ENCODE measurements around the gene TP53BP2. TPM values are rescaled to one million over a fixed set of nuclear protein-coding genes. Genes with fewer than 3 reads are reported as not detected.
"Not testable (repeated sequence)": the region's sequence is repeated elsewhere in the genome, so short reads cannot be mapped to it uniquely, and the experiment has no call there.

Gene TP53BP2
- total RNA-seq, 2 experiments from 2014 or later, result 28.3 to 34.5 TPM

DNA sequence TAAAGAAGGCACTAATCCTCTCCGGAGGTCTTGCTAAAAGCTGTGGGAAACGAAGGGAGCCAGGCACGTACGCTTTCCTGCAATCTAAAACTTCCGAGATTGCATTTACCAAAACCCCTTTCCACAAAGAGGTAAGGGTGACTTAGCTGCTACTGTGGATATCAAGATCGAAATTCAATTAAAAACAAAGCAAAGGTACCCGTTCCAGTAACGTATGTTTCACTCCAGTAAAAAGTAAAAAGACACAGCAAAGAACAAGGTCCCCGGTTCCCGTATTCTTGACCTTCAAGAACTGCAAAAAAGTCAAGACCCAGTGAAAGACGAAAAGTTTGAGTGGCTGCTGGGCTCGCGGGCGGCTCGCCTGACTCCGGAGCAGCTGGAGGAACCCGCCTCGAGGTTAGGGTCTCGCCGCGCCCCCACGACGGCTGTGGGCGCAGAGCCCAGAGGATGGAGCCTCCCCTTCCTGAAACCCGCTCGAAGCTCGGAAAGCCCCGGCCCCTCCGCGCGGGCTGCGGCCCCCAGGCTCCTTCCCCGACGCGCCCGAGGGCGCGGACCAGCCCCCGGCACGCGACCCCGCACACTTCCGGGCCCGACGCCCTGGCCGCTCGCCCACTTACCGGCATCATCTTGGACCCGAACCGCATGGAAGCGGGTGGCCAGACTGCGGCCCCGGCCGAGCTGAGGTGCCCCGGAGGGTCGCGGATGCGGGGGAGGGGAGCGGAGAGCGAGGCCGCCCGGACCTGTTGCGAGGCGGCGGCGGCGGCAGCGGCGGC is 524 bp downstream of the TP53BP2 start:
- CTCF ChIA-PET, result interaction anchor here (0.6 to 4.4 kb wide), 9 partner anchors 10 to 149 kb away, joined by 3 to 22 read pairs (median 4); no protein-coding TSS in a partner anchor
- H3K4me1 Mint-ChIP-seq (ENCODE audit: low read depth), result peaks cover 43% of the 10 kb centered on the region
- TF ChIP-seq, protein P1, sequence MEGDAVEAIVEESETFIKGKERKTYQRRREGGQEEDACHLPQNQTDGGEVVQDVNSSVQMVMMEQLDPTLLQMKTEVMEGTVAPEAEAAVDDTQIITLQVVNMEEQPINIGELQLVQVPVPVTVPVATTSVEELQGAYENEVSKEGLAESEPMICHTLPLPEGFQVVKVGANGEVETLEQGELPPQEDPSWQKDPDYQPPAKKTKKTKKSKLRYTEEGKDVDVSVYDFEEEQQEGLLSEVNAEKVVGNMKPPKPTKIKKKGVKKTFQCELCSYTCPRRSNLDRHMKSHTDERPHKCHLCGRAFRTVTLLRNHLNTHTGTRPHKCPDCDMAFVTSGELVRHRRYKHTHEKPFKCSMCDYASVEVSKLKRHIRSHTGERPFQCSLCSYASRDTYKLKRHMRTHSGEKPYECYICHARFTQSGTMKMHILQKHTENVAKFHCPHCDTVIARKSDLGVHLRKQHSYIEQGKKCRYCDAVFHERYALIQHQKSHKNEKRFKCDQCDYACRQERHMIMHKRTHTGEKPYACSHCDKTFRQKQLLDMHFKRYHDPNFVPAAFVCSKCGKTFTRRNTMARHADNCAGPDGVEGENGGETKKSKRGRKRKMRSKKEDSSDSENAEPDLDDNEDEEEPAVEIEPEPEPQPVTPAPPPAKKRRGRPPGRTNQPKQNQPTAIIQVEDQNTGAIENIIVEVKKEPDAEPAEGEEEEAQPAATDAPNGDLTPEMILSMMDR (IDR thresholded peaks at IDR 0.05), result no peak
- peak overlapping the region; percentile 97 for H3K4me3 Mint-ChIP-seq
- H3K27me3 Mint-ChIP-seq, result no peaks in the 10 kb centered on the region
- H3K36me3 Mint-ChIP-seq (ENCODE audit: low read depth), result peaks cover 10% of the 10 kb centered on the region
- DNase-seq (peak; percentile 63), ATAC-seq (peak; percentile 31)
- no peaks in the 10 kb centered on the region for H3K9me3 Mint-ChIP-seq
- POLR2A ChIA-PET, result interaction anchor here (1.2 to 6.5 kb wide), 9 partner anchors 10 to 132 kb away, joined by 4 to 83 read pairs (median 6); partner anchors contain the start of gene CAPN2
- peak overlapping the region; percentile 99 for H3K27ac Mint-ChIP-seq
- intact Hi-C loops (cut with micrococcal nuclease), result no loop called here

DNA sequence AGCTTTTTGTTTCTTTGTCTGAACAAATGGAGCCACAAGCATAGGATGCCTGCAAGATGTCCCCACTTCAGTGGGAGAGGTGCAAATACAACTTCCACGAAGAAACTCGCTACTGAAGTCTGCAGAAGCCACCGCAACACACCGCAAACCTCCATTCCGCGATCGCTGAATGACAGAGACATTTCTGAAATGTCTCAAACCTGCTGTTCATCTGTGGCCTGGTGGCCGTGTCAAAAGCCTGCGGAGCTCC is 1.0 kb downstream of the TP53BP2 start:
- CTCF ChIA-PET, result interaction anchor here (0.9 to 4.4 kb wide), 5 partner anchors 10 to 149 kb away, joined by 3 to 22 read pairs (median 9); no protein-coding TSS in a partner anchor
- ATAC-seq (peak; percentile 13), DNase-seq (peak; percentile 83)
- peaks cover 44% of the 10 kb centered on the region for H3K4me1 Mint-ChIP-seq (ENCODE audit: low read depth)
- TF ChIP-seq, protein P1 (IDR thresholded peaks at IDR 0.05), result no peak
- H3K4me3 Mint-ChIP-seq, result peak overlapping the region; percentile 97
- POLR2A ChIA-PET, result interaction anchor here (1.2 to 6.5 kb wide), 8 partner anchors 10 to 132 kb away, joined by 4 to 83 read pairs (median 6); partner anchors contain the start of gene CAPN2
- intact Hi-C loops (cut with micrococcal nuclease), result no loop called here
- H3K27ac Mint-ChIP-seq, result peak overlapping the region; percentile 99
- peaks cover 14% of the 10 kb centered on the region for H3K36me3 Mint-ChIP-seq (ENCODE audit: low read depth)
- H3K9me3 Mint-ChIP-seq, result no peaks in the 10 kb centered on the region
- no peaks in the 10 kb centered on the region for H3K27me3 Mint-ChIP-seq

DNA sequence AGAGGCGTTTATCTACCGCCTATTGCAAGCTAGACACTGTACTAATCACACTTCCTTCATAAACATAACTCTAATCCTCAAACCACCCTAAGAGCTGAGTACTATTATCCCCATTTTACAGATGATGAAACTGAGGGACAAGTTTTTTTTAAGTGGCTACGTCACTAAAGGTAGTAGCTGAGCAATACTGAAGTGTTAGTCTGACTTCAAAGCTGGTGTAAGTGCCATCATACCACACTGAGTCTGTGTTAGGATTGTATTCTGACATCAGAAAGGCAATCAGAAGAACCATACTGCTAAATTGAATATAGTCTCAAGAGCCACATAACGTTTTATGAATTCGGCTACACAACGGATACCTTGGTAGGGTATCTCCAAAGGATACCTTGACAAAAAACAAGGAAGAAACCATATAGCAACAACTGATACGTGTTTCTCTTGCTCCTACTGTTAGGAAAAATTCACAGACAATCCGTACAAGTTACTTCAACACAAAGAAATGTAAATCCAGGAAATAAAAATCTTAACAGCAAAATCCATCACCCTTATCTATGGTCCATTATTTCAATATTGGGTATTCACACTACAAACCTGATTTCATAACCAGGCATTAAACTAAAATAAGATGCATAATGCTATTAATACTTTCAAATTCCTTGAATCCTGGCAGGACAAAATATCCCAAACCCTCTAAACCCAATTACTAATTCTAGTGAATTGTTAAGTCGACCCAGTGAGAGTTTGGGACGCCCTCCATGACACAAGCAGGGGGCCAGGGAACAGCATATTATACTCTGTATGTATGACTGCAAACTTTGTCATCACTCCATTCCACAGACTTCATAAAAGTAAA is 1.6 kb downstream of the TP53BP2 start:
- peak overlapping the region; percentile 97 for H3K4me3 Mint-ChIP-seq
- ChIA-PET CTCF (interaction anchor here (0.9 to 4.4 kb wide), 5 partner anchors 9 to 148 kb away, joined by 3 to 22 read pairs (median 9); no protein-coding TSS in a partner anchor), POLR2A (interaction anchor here (1.2 to 6.5 kb wide), 7 partner anchors 9 to 131 kb away, joined by 4 to 83 read pairs (median 6); partner anchors contain the start of gene CAPN2)
- peak; percentile 19 for DNase-seq
- H3K4me1 Mint-ChIP-seq (ENCODE audit: low read depth), result peaks cover 41% of the 10 kb centered on the region
- no peaks in the 10 kb centered on the region for H3K9me3 Mint-ChIP-seq
- H3K27me3 Mint-ChIP-seq, result no peaks in the 10 kb centered on the region
- H3K27ac Mint-ChIP-seq, result peak overlapping the region; percentile 99
- H3K36me3 Mint-ChIP-seq (ENCODE audit: low read depth), result peaks cover 14% of the 10 kb centered on the region
- intact Hi-C loops (cut with micrococcal nuclease), result no loop called here
- TF ChIP-seq, protein P1 (IDR thresholded peaks at IDR 0.05), result no peak
- peak; percentile 6 for ATAC-seq

DNA sequence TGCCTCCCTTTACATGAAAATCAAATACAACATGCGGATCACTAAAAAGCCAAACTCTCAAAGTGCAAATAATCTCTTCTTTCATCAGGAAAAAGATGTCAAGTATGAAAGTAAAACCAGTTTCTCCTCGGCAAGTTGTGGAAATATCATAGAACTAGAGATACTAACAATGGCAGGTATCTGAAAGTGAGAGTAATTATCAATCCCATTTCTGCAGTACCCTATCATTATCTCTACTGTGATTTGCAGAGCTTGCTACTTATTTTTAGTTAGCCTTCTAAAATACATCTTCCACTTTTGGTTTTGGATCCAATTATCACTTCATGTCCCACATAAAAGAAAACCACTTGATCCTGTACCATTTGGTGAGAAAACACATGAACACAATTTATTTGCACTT is 3.0 kb downstream of the TP53BP2 start:
- intact Hi-C loops (cut with micrococcal nuclease), result no loop called here
- POLR2A ChIA-PET, result interaction anchor here (6.5 kb wide), 1 partner anchor 8 kb away, joined by 83 read pairs; no protein-coding TSS in a partner anchor
- DNase-seq (no peak), ATAC-seq (no peak)
- Mint-ChIP-seq H3K4me1 (ENCODE audit: low read depth) (peaks cover 51% of the 10 kb centered on the region), H3K27ac (peak overlapping the region; percentile 40), H3K9me3 (no peaks in the 10 kb centered on the region), H3K4me3 (peak overlapping the region; percentile 15), H3K36me3 (ENCODE audit: low read depth) (peaks cover 12% of the 10 kb centered on the region), H3K27me3 (no peaks in the 10 kb centered on the region)
- CTCF ChIA-PET, result interaction anchor here (0.7 to 1.4 kb wide), 4 partner anchors 9 to 94 kb away, joined by 3 to 5 read pairs (median 4); no protein-coding TSS in a partner anchor
- TF ChIP-seq, protein P1 (IDR thresholded peaks at IDR 0.05), result no peak

DNA sequence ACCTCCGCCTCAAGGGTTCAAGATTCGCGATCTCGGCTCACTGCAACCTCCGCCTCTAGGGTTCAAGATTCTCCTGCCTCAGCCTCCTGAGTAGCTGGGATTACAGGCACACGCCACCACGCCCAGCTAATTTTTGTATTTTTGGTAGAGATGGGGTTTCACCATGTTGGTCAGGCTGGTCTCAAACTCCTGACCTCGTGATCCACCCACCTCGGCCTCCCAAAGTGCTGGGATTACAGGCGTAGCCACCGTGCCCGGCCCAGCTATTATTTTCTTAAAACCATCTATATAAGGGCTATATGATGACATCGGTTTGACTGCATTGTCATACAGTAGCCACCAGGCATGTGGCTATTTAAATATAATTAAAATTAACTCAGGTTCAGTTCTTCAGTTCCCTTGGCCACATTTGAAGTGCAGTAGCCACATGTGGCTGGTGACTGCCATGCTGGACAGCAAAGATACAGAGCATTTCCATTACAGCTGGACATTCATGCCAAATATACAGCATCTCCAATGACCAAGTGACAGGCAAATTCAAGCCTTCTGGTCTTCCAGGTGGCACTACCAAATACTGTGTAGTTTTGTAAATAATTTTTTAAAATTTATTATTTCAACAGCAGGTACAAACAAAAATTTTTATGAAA is 3.6 kb downstream of the TP53BP2 start:
- H3K4me3 Mint-ChIP-seq; intact Hi-C loops (cut with micrococcal nuclease); DNase-seq; ATAC-seq; H3K9me3 Mint-ChIP-seq; H3K27me3 Mint-ChIP-seq; H3K27ac Mint-ChIP-seq: not testable (repeated sequence)
- H3K4me1 Mint-ChIP-seq (ENCODE audit: low read depth), result peaks cover 53% of the 10 kb centered on the region
- ChIA-PET POLR2A (interaction anchor here (0.7 to 6.5 kb wide), 3 partner anchors 7 to 344 kb away, joined by 3 to 83 read pairs (median 3); no protein-coding TSS in a partner anchor), CTCF (interaction anchor here (0.7 to 1.4 kb wide), 4 partner anchors 10 to 93 kb away, joined by 3 to 5 read pairs (median 4); no protein-coding TSS in a partner anchor)
- peaks cover 12% of the 10 kb centered on the region for H3K36me3 Mint-ChIP-seq (ENCODE audit: low read depth)

Data from activated CD8-positive, alpha-beta T cell treated with anti-CD3 and anti-CD28 coated beads for 36 hours (primary cell).